HG02610 (cell line): ENCODE data around the gene ARF5.

ENCODE experiments used
- ATAC-seq: cut with Tn5 transposase; IDR thresholded peaks from one replicate; pipeline ENCODE4 v1.9.1; 2021; ENCODE audit warnings: mild to moderate bottlenecking, moderate library complexity; ENCODE audit not compliant: unreplicated experiment

ARF5 gene

DNA sequence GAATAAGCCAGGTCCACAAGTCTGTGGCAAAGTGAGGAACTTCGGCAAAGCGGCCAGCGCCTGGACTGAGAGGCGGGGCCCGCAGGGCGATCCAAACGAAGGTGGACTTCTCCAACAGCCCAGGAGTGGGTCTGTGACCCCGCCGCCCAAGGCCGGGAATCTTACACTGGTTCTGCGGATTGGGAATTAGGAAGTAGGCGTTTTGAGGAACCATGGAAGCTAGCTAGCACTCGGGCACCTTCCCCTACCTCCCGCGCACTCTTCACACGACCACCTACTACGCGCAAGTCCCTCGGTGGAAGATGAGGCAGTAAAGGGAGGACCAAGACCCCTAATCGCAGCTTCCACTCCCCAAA is 570 bp upstream of the ARF5 start:
- ATAC-seq, result no peak

DNA sequence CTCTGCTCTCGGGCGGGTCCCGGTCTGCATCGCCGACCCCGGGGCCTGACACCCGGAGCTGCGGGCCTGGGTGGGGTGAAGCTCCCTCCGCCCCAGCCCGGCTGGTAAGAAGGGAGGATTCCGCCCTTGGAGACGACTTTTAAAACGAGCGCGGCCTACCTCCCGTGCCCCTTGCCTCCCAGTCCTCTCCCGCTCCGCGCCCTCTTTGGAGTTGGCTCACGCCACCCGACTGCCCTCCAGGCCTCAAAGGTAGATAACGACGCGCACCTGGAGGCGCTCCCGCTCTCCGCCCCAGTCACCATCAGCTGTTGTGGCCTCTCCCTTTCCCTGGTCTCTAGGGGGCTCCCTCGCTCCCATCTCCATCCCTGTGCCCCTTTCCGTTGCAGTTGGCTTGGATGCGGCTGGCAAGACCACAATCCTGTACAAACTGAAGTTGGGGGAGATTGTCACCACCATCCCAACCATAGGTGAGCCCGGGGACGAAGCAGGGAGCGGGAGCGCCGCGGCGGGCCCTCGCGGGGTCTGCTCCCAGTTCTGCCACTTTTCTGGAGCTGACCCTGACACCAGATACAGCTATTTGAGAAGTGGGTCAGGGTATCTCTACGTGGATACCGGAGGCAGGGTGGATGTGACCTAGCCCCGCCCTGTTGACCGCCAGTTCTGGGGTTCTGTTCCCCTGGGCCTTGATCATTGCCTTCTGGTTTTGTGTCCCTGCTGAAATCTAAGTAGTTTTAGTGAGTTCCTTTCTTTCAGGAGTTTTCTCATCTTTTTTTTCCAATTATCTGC is 679 bp downstream of the ARF5 start:
- ATAC-seq, result peak; percentile 12

DNA sequence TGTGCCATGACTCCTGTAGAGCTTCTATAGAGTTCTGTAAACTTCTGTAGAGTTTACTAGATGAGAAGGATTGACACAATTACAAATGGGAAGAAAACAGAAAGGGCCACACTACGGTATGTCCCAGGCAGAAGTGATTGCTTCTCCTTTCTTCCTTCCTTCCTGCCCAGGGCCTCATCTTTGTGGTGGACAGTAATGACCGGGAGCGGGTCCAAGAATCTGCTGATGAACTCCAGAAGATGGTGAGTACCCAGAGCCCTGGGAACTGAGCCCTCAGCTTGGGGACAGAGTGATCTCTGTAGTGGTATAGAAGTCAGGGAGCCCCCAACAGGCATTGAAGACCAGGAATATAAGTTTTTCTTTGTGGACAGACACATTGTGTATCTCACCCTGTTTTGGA is 1.7 kb downstream of the ARF5 start:
- no peak for ATAC-seq

DNA sequence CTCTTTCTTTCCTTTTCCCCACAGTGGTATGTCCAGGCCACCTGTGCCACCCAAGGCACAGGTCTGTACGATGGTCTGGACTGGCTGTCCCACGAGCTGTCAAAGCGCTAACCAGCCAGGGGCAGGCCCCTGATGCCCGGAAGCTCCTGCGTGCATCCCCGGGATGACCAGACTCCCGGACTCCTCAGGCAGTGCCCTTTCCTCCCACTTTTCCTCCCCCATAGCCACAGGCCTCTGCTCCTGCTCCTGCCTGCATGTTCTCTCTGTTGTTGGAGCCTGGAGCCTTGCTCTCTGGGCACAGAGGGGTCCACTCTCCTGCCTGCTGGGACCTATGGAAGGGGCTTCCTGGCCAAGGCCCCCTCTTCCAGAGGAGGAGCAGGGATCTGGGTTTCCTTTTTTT is 3.0 kb downstream of the ARF5 start:
- ATAC-seq, result no peak

- no peak for ATAC-seq
Measured at GRCh38 chr7:127591591-127591990, 3.4 kb downstream of the ARF5 start.

DNA sequence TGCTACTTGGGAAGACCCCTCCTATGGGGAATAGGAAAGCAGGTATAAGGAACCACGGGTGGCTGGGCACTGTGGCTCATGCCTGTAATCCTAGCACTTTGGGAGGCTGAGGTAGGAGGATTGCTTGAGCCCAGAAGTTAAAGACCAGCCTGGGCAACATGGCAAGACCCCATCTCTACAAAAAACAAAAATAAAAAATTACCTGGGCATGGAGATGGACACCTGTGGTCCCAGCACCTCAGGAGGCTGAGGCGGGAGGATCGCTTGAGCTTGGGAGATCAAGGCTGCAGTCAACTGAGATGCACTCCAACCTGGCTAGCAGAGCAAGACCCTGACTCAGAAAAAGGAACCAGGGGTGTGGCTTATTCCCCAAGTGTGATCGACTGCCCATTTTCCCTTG is 4.3 kb downstream of the ARF5 start:
- ATAC-seq, result no peak

DNA sequence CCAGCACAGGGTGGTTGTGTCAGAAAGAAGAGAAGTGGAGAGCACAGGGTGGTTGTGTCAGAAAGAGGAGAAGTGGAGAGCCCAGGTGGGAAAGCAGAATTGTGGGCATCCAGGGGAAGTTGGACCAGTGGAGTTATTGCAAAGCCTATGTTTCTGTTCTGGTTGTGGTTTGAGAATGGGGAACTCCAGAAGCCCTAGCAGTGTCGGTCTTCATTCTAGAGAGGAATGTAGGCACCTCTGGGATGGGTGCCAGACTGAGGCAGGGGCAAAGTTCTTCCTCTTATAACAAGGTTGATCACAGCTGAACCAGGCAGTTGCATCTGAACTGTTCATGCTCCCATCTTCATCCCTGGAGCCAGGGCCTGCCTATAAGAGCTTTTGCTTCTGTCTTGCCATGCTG is 6.3 kb downstream of the ARF5 start:
- peak; percentile 75 for ATAC-seq

DNA sequence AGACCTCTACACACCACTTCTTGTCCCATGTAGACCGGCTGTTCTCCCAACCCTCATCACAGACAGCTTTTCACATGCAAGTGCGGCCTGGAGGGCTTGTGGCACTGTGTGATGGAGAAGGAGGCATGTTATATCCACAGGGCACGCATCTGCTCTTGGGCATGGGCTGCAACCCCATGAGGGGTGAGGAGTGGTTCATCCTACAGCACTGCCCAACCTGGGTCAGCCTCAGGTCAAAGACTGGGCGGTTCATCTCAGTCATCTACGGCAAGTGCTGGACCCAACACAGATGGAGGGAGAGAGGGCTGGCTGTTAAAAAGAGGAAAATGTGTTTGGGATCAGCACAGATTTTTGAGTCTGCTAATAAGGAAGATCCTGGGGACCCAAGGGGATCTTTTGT is 7.5 kb downstream of the ARF5 start:
- ATAC-seq, result no peak

DNA sequence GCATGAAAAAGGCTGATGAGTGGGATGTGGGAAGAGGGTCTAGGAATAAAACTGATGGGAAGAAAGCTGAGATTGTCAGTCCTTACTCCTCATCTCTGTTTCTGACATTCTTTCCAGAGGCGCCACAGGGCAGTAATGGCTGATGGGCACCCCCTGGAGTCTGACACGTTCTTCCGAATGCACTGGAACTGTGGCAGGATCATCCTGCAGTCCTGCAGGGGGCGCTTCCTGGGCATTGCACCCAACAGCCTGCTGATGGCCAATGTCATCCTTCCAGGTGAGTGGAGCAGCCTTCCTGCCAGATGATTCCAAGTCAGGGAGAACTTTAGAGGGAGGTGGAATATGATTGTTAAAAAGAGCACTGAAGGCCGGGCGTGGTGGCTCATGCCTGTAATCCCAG is 10.1 kb downstream of the ARF5 start:
- ATAC-seq, result no peak

DNA sequence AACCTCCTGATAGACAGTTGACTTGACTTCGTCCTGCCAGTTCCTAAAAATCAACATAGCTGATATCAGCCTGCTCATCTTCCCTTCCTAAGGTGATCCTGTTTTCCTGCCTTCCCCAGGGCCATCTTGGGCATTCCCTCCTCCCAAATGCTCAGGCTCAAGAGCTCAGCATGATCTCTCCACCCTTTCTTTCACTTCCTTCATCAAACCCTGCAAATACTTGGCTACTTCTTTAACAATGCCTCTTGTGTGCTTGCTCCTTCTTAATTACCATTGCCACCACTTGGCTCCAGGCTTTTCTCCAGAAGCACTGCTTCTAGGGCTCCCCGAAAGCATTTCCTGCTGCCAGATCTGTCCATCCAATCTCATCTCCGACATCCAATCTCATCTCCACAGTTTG is 12.7 kb downstream of the ARF5 start:
- ATAC-seq, result no peak

DNA sequence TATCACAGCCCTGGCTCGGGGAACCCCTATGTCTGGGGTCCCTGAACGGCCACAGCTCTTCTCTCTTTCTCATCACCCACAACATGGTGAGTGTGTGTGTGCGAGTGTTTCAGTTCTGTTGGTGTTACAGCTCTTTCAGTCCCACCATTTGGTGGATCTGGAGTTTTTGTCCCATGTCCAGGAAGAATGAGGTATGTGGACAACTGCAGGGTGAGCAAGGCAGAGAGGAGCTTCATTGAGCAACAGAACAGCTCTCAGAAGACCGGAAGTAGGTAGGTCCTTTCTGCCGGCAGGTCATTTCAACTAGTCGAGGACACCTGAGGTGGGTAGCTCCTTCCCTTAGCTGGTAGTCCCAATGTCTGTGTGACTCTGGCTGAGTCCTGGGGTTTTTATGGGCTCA is 20.2 kb downstream of the ARF5 start:
- no peak for ATAC-seq

- ATAC-seq, result no peak
Measured at GRCh38 chr7:127609297-127609696, 21.1 kb downstream of the ARF5 start.

DNA sequence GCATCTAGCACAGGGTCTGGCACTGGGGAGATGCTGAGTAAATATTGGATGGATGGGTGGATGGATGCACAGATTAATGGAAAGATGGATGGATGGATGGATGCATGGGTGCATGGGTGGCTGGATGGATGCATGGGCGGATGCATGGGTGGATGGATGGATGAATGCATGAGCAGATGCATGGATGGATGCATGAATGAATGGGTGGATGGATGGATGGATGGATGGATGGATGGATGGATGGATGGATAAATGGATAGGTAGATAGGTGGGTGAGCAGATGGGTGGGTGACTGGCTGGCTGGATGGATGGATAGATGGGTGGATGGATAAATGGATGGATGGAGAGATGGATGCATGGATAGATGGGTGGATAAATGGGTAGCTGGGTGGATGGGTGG is 24.1 kb downstream of the ARF5 start:
- no peak for ATAC-seq

- ATAC-seq, result no peak
Measured at GRCh38 chr7:127616724-127617123, 28.5 kb downstream of the ARF5 start.

- ATAC-seq, result no peak
Measured at GRCh38 chr7:127618042-127618441, 29.8 kb downstream of the ARF5 start, which contains the start of gene PAX4. PAX4 (minus strand) TSS chr7:127618142; CDS start chr7:127615928, 2,214 bp downstream.

- ATAC-seq, result no peak
Measured at GRCh38 chr7:127618775-127619174, 30.6 kb downstream of the ARF5 start.

DNA sequence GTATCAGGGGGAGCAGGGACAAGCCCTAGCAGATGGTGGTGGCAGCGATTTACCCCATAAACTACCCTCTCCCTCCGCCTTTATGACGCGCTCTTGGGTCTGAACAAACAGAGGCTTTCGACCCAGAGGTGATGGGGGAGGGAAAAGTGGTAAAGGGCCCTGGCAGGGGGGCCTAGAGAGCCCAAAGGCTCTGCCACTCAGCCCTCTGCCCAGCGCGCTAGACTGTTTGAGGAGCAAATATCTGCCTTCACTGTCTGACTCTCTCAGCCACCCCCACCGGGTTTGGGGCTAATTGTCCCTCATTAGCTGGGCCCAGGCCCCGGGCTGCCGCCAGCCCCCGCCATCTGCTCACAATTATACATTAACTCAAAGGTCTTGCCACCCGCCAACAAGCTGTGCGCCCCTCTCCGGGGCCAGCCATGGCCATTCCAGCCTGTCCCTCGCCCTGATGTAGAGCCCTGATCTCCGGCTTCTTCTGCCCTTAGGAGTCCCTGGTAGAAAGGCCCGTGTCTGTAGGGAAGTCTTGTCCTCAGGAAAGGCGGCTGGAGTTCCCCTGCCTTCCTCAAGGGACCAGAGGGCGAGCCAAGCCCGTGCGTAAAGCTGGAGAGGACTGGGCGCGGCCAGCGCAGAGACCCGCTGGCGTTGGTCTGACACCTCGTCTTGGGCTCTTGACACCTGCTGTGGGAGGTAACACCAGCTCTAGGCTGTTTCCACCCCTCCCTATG is 31.6 kb downstream of the ARF5 start:
- no peak for ATAC-seq

GRCh38 chr7:127620406-127621233 is 32.4 kb downstream of the ARF5 start:
- no peak for ATAC-seq

DNA sequence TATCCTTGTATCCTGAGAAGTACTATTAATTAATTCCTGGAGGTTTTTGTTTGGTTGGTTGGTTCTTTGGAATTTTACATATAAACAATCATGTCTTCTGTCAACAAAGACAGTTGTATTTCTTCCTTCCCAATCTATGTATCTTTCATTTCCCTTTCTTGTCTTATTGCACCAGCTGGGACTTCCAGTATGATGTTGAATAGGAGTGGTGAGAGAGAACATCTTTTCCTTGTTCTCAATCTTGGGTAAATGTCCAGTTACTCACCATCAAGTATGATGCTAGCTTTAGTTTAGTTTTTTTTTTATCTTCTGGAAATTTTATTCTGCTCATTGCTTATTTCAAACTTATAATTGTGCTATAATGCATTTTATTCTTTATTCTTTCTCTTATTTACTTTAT is 37.1 kb downstream of the ARF5 start:
- no peak for ATAC-seq

DNA sequence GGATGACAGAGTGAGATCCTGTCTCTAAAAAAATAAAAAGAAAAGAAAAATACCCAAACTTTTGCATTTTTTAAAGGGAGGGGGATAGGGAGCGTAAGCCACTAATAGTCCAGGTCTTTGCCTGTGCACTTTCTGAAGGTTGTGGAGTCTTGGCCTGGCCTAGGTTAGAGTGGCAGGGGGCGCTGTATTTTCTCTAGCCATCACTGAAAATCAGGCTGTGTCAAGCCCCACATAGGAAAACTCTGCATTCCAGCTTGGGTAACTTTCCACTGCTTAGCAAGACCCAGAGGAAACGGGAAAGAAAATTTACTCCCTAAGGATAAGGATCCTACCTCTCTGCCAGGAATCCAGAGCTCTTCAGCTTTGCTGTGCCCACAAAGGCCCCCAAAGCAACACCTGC is 40.2 kb downstream of the ARF5 start:
- ATAC-seq, result no peak

DNA sequence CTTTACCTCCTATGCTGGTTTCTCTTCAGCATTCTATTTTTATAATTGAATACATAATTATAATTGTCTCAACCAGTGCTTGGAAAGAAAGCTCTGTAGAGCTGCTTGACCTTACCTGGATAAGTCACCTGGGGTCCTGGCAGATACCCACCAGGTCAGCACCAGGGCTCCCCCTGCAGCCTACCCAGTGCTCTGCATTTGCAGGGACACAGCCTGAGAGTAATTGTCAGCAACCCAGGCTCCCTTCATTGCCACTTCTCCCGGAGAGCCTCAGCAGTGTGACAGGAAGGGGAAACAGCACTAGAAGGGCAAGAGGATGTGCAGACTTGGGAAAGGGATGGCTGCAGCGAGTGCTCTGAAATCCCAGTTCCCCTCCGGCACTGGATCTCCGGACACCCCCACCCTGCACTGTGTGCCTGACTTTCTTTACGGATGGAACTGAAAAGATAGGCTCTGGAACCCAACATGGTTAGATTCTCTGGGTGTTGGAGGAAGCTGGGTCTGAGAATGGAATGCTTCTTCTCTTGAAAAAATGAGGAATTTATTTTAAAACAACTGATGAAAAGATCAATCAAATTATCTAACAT is 41.1 kb downstream of the ARF5 start:
- peak; percentile 74 for ATAC-seq
